Liver (tissue), 9 donors: Measurements from ENCODE around the gene PEBP1. TPM values are rescaled to one million over a fixed set of nuclear protein-coding genes. Genes with fewer than 3 reads are reported as not detected.

ENCODE experiments used
- DNase-seq: peaks from one replicate; pipeline ENCODE4 v3.0.0-alpha.2; 2017; ENCODE audit warnings: low spot score
- H3K27ac ChIP-seq, 2 donors: one replicate each; pipeline ENCODE4 v1.7.0; 2013; ENCODE audit warnings: inconsistent platforms in 2 of 2, low read length in 2 of 2, control low read depth in 1 of 2, low read depth in 1 of 2, mild to moderate bottlenecking in 1 of 2
- H3K27me3 ChIP-seq, 4 donors: one replicate each; pipeline versions ENCODE4 v1.6.1 to v1.7.0; 2013; ENCODE audit warnings: low read length in 3 of 4, inconsistent platforms in 1 of 4, mild to moderate bottlenecking in 1 of 4, moderate library complexity in 1 of 4; ENCODE audit not compliant: control insufficient read depth in 4 of 4, insufficient read depth in 4 of 4
- H3K36me3 ChIP-seq, 4 donors: one replicate each; pipeline versions ENCODE4 v1.6.1 to v1.7.0; 2013; ENCODE audit warnings: low read length in 3 of 4, mild to moderate bottlenecking in 3 of 4, low read depth in 1 of 4, moderate library complexity in 1 of 4; ENCODE audit not compliant: control insufficient read depth in 4 of 4, insufficient read depth in 3 of 4
- H3K4me1 ChIP-seq, 4 donors: one replicate each; pipeline versions ENCODE4 v1.6.1 to v1.7.0; 2013; ENCODE audit warnings: low read length in 3 of 4, mild to moderate bottlenecking in 3 of 4, moderate library complexity in 1 of 4; ENCODE audit not compliant: control insufficient read depth in 4 of 4, insufficient read depth in 4 of 4
- H3K4me3 ChIP-seq, 3 donors: one replicate each; pipeline versions ENCODE4 v1.6.1 to v1.7.0; 2013; ENCODE audit warnings: low read length in 3 of 3, control low read depth in 1 of 3, low read depth in 1 of 3, mild to moderate bottlenecking in 1 of 3
- H3K9ac ChIP-seq, 2 donors: one replicate each; pipeline ENCODE4 v1.7.0; 2013; ENCODE audit warnings: low read length in 2 of 2, mild to moderate bottlenecking in 2 of 2, moderate library complexity in 2 of 2, control low read depth in 1 of 2, low read depth in 1 of 2
- H3K9me3 ChIP-seq, 4 donors: one replicate each; pipeline versions ENCODE4 v1.6.1 to v1.7.0; 2013; ENCODE audit warnings: low read length in 3 of 4; ENCODE audit not compliant: control insufficient read depth in 4 of 4
- ATF3 ChIP-seq: IDR thresholded peaks from 2 replicates; pipeline ENCODE4 v1.6.1; 2016; ENCODE audit warnings: antibody characterized with exemption
- CTCF ChIP-seq: fragments of 150-350 bp; IDR thresholded peaks from 2 replicates; pipeline ENCODE4 v1.5.1; 2017; ENCODE audit warnings: improper control_type of control experiment, low read depth, low read length; ENCODE audit not compliant: missing input control
- EGR1 ChIP-seq, 2 donors: IDR thresholded peaks; 2 replicates each; pipeline ENCODE4 v1.6.1; 2016 to 2018; ENCODE audit warnings: antibody characterized with exemption in 2 of 2, low read depth in 2 of 2
- FOXA1 ChIP-seq: IDR thresholded peaks from 2 replicates; pipeline ENCODE4 v1.6.1; 2016; ENCODE audit warnings: antibody characterized with exemption
- FOXA2 ChIP-seq: IDR thresholded peaks from 2 replicates; pipeline ENCODE4 v1.6.1; 2016; ENCODE audit warnings: antibody characterized with exemption
- GABPA ChIP-seq, 2 donors: IDR thresholded peaks in 1 of 2; conservative IDR thresholded peaks in 1 of 2; 2 replicates each; pipeline ENCODE4 v1.6.1; 2016; ENCODE audit warnings: antibody characterized with exemption in 2 of 2, mild to moderate bottlenecking in 1 of 2, moderate library complexity in 1 of 2
- HNF4A ChIP-seq, 2 donors: conservative IDR thresholded peaks; 2 replicates each; pipeline ENCODE4 v1.6.1; 2016; ENCODE audit warnings: antibody characterized with exemption in 2 of 2, mild to moderate bottlenecking in 2 of 2
- HNF4G ChIP-seq: IDR thresholded peaks from 2 replicates; pipeline ENCODE4 v1.6.1; 2016; ENCODE audit warnings: antibody characterized with exemption
- JUND ChIP-seq, 2 donors: IDR thresholded peaks; 2 replicates each; pipeline ENCODE4 v1.6.1; 2016; ENCODE audit warnings: antibody characterized with exemption in 2 of 2
- MAX ChIP-seq: IDR thresholded peaks from 2 replicates; pipeline ENCODE4 v1.6.1; 2016; ENCODE audit warnings: antibody characterized with exemption
- NR2F2 ChIP-seq: IDR thresholded peaks from 2 replicates; pipeline ENCODE4 v1.6.1; 2016; ENCODE audit warnings: antibody characterized with exemption
- RAD21 ChIP-seq, 2 donors: IDR thresholded peaks; 2 replicates each; pipeline ENCODE4 v1.6.1; 2016; ENCODE audit warnings: antibody characterized with exemption in 2 of 2, mild to moderate bottlenecking in 2 of 2
- RXRA ChIP-seq, 2 donors: IDR thresholded peaks; 2 replicates each; pipeline ENCODE4 v1.6.1; 2017 to 2018; ENCODE audit warnings: antibody characterized with exemption in 2 of 2, mild to moderate bottlenecking in 1 of 2
- SP1 ChIP-seq: IDR thresholded peaks from 2 replicates; pipeline ENCODE4 v1.6.1; 2018; ENCODE audit warnings: antibody characterized with exemption, mild to moderate bottlenecking
- TAF1 ChIP-seq: conservative IDR thresholded peaks from 2 replicates; pipeline ENCODE4 v1.6.1; 2016; ENCODE audit warnings: antibody characterized with exemption, mild to moderate bottlenecking
- YY1 ChIP-seq: IDR thresholded peaks from 2 replicates; pipeline ENCODE4 v1.6.1; 2016; ENCODE audit warnings: antibody characterized with exemption, mild to moderate bottlenecking
- WGBS: extraction: QIAGEN DNeasy Blood & Tissue Kit; methylation state at CpG from one replicate; pipeline ENCODE4 v1.1.7; 2013; 5-methylcytosine and 5-hydroxymethylcytosine counted together
- polyA plus RNA-seq, 2 donors: library from polyadenylated mRNA; stranded (reverse) in 1 of 2; unstranded in 1 of 2; fragments of 200-250 nt in 1 of 2; fragments of >200 nt in 1 of 2; fragmentation: Nextera tagmentation in 1 of 2; extraction: Ambion mirVana in 1 of 2; gene quantifications; one replicate each; pipeline versions ENCODE4 v1.2.1 to v1.2.3, GENCODE V29; 2013 to 2015
- total RNA-seq, 2 donors: library from RNA; depleted of rRNA; stranded (reverse); fragments of >200 nt; gene quantifications; one replicate each; pipeline ENCODE4 v1.2.3, GENCODE V29; 2014
- TF ChIP-seq, protein P1 (sequence below): IDR thresholded peaks from 2 replicates; pipeline ENCODE4 v1.6.1; 2016; ENCODE audit warnings: antibody characterized with exemption
- TF ChIP-seq, protein P2 (sequence below): IDR thresholded peaks from 2 replicates; pipeline ENCODE4 v1.6.1; 2016; ENCODE audit warnings: antibody characterized with exemption, mild to moderate bottlenecking
- donor health status: healthy.
- donor health status: healthy.
- donor health status: healthy.
- donor health status: healthy.
- donor health status: healthy.

The PEBP1 gene
- total and polyA plus RNA-seq, 4 donors = 478 to 1,937 (median 635) TPM

- peaks cover 2 to 28% (median 20%) of the 10 kb centered on the region in 4 donors for H3K36me3 ChIP-seq
- no peaks in the 10 kb centered on the region for H3K4me1 ChIP-seq
- H3K4me3 ChIP-seq = no peak overlapping the region
- no peak for DNase-seq
- no peak overlapping the region for H3K27ac ChIP-seq
- WGBS = 86% methylated on average over 2 of the region's 2 CpGs
- H3K27me3 ChIP-seq = no peaks in the 10 kb centered on the region
- no peaks in the 10 kb centered on the region for H3K9me3 ChIP-seq
- TF ChIP-seq JUND (IDR thresholded peaks at IDR 0.05) (no peak), RAD21 (IDR thresholded peaks at IDR 0.05) (no peak), MAX (no peak), SP1 (no peak), HNF4A (conservative IDR thresholded peaks at IDR 0.05) (no peak), YY1 (no peak), ATF3 (no peak), HNF4G (no peak), NR2F2 (no peak), FOXA1 (no peak), EGR1 (IDR thresholded peaks at IDR 0.05; ENCODE audit: low read depth in 2 of 2) (no peak), FOXA2 (no peak), RXRA (IDR thresholded peaks at IDR 0.05) (no peak), GABPA (IDR thresholded peaks at IDR 0.05 in 1 of 2, conservative IDR thresholded peaks at IDR 0.05 in 1 of 2) (no peak)
- TF ChIP-seq, protein P1, sequence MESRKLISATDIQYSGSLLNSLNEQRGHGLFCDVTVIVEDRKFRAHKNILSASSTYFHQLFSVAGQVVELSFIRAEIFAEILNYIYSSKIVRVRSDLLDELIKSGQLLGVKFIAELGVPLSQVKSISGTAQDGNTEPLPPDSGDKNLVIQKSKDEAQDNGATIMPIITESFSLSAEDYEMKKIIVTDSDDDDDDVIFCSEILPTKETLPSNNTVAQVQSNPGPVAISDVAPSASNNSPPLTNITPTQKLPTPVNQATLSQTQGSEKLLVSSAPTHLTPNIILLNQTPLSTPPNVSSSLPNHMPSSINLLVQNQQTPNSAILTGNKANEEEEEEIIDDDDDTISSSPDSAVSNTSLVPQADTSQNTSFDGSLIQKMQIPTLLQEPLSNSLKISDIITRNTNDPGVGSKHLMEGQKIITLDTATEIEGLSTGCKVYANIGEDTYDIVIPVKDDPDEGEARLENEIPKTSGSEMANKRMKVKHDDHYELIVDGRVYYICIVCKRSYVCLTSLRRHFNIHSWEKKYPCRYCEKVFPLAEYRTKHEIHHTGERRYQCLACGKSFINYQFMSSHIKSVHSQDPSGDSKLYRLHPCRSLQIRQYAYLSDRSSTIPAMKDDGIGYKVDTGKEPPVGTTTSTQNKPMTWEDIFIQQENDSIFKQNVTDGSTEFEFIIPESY = no peak
- TF ChIP-seq, protein P2, sequence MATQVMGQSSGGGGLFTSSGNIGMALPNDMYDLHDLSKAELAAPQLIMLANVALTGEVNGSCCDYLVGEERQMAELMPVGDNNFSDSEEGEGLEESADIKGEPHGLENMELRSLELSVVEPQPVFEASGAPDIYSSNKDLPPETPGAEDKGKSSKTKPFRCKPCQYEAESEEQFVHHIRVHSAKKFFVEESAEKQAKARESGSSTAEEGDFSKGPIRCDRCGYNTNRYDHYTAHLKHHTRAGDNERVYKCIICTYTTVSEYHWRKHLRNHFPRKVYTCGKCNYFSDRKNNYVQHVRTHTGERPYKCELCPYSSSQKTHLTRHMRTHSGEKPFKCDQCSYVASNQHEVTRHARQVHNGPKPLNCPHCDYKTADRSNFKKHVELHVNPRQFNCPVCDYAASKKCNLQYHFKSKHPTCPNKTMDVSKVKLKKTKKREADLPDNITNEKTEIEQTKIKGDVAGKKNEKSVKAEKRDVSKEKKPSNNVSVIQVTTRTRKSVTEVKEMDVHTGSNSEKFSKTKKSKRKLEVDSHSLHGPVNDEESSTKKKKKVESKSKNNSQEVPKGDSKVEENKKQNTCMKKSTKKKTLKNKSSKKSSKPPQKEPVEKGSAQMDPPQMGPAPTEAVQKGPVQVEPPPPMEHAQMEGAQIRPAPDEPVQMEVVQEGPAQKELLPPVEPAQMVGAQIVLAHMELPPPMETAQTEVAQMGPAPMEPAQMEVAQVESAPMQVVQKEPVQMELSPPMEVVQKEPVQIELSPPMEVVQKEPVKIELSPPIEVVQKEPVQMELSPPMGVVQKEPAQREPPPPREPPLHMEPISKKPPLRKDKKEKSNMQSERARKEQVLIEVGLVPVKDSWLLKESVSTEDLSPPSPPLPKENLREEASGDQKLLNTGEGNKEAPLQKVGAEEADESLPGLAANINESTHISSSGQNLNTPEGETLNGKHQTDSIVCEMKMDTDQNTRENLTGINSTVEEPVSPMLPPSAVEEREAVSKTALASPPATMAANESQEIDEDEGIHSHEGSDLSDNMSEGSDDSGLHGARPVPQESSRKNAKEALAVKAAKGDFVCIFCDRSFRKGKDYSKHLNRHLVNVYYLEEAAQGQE = no peak
- no peak overlapping the region for H3K9ac ChIP-seq
Measured at GRCh38 chr12:118166946-118167345, 31.0 kb downstream of the PEBP1 start.

- Histone ChIP-seq H3K4me1 (no peaks in the 10 kb centered on the region), H3K9me3 (no peaks in the 10 kb centered on the region), H3K36me3 (peaks cover 6 to 46% (median 33%) of the 10 kb centered on the region in 4 donors), H3K27me3 (no peaks in the 10 kb centered on the region), H3K4me3 (no peak overlapping the region), H3K9ac (no peak overlapping the region), H3K27ac (no peak overlapping the region)
- no peak for DNase-seq
- 85% methylated on average over 4 of the region's 4 CpGs for WGBS
- TF ChIP-seq YY1 (no peak), EGR1 (IDR thresholded peaks at IDR 0.05; ENCODE audit: low read depth in 2 of 2) (no peak), TAF1 (no peak), GABPA (IDR thresholded peaks at IDR 0.05 in 1 of 2, conservative IDR thresholded peaks at IDR 0.05 in 1 of 2) (no peak), ATF3 (no peak), NR2F2 (no peak), JUND (IDR thresholded peaks at IDR 0.05) (no peak), HNF4G (no peak), HNF4A (conservative IDR thresholded peaks at IDR 0.05) (no peak), SP1 (no peak), FOXA1 (no peak), CTCF (no peak), MAX (no peak)
- TF ChIP-seq, protein P1 = no peak
Measured at GRCh38 chr12:118175823-118176447, 40.0 kb downstream of the PEBP1 start.
